HG02642 (cell line): ENCODE measurements around the gene AZIN2.
"Not testable (repeated sequence)": the region's sequence is repeated elsewhere in the genome, so short reads cannot be mapped to it uniquely, and the experiment has no call there.

Experiments
- ATAC-seq: cut with Tn5 transposase; IDR thresholded peaks from one replicate; pipeline ENCODE4 v1.9.1; 2021; ENCODE audit warnings: mild to moderate bottlenecking; ENCODE audit not compliant: unreplicated experiment, poor library complexity

Gene AZIN2

DNA sequence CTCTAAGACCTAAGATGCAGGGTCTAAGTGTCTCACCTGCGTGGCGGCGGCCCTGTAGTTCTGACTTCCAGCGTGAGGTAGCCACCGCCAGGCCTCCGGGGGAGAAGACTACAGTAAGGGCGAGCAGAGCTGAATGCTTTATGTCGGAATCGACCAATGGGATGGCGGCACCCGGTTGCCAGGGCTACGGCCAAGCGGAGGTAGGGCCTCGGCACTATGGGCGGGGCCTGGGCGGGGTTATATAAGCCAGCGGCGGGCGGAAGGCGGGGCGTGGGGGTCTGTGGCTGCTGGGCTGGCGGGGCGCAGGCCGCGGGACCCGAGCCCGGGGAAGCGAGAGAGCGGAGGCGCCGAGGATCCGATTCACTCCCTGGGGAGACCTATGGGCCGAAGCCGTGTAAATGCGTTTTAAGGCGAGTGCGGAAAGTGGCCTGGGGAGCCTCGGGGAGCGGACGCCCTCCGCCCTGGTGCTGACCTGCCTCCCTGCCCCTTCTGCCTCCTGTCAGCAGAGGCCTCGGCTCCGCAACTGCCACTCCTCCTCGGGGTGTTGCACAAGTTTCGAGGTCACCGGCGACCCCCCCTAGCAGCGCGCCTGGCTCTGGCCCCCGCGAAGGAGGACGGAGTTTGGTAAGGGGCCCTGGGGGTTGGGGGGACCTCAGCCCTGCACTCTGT, at the start of gene AZIN2:
TSS of gene AZIN2 (plus strand) at position 269 of the 669 bp plus-strand sequence. CDS start 1,097 bp downstream, outside the sequence.
- ATAC-seq = peak; percentile 97

DNA sequence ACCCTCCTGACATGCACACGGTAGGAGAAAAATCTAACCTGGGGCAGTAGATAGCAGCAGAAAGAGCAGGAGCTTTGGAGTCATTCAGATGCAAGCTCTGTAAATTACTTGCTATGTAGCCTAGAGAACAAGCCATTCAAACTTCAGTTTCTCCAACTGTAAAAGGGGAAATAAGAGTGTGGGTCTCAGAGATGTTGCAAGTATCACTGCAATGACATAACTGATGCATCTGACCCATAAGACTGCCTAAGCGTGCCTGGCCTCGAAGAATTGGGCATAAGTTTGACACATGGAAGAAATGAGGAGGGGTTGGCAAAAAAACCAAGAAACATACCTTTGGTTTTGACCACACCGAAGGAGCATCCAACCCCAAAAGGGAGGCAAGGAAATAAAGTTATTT, 49.4 kb upstream of the AZIN2 start:
- no peak for ATAC-seq

DNA sequence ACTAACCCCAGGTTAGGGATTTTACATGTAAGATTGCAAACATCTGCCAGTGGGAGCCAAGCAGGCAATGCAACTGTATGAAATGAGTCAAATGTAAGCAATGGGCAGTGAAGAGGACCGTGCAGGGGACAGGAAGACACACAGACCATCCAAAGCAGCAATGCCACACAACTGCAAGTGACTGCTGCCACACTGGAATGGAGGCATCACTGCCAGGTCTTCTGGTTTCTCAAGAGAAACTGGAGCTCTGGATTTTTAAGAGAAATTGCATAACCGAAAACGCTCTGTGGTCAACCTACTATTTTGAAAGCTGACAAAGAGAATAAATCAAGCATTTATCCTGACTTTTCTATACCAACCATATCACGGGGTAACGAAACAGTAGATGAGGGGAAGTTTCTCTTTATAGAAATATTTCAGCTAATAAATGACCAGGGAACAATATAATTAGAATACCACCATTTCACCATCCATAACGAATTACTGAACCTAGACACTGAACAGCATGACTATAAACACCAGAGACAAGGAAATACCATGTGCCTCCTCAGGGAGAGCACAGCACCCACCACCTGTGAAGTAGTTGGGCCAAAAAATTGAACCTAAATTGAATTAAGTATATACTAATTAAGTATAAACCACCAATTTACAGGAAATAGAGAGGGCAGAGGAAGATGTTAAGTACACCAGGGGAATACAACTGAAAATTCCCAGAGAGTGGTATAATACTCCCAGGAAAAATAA, 48.7 kb upstream of the AZIN2 start:
- no peak for ATAC-seq

DNA sequence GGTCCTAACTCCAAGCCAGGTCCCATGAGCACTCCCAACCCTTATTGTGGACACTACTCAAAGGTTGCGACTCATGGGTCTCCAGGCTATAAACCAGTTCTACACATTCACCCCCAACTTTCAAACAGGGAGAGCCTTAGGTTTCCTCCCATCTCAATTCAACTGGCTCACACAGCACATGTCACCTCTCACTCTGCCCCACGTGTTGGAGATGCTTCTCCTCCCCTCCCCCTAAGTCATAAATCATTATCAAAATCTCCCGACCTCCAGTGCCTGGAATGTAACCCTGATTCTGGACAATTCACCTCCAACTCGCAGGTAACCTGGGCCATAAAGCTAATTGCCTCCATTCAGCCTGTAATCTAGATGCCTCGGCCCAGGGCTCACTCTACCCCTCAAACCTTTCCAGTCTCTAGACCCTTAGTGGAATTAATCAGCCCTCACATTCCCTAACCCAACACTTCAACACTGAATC, 44.9 kb upstream of the AZIN2 start:
- no peak for ATAC-seq

DNA sequence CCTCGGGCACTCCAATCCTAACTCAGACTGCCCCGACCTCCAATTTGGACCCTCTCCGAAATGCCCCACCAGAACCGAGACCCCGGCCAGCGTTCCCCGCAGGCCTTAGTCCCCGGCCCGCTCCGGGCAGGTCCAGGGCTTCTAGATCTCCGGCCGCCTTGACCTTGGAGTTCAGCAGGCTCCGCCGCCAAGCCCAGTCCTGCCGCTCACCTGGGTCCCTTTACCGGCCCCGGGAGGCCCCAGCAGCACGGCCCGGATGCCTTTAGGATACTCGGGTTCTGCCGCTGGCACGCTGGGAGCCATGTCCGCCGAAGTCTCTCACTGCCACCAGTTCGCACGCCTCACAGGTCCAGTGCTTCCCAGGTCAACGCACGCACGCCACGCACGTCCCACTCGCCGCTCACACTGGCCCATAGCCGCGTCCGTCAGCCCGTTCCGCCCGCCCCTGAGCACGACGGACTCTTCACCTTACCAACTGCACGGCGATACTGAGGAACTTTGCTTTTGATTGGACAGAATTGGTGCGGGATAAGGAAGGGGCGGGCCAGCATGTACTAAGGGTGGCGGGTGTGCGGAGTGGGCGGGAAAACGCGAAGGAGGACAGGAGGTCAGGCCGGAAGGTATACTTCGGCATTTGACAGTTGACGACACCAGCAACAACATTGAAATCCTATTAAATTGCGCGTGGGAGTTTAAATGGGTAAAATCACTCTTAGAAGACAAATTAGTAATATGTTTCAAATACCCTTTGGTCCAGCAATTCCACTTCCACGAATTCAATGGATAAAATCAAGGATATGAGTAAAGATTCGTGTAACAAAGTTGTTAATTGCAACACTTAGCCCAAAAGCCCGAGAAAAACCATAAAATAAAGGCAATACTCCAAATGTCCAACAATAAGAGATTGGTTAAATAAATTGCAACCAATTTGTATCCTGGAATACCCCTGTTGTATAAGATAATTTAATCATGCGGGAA, 44.1 kb upstream of the AZIN2 start, which contains the start of gene AK2:
TSS of gene AK2 (minus strand) at position 358 of the 978 bp plus-strand sequence. CDS start at position 303, 55 bp downstream.
- peak; percentile 99 for ATAC-seq

DNA sequence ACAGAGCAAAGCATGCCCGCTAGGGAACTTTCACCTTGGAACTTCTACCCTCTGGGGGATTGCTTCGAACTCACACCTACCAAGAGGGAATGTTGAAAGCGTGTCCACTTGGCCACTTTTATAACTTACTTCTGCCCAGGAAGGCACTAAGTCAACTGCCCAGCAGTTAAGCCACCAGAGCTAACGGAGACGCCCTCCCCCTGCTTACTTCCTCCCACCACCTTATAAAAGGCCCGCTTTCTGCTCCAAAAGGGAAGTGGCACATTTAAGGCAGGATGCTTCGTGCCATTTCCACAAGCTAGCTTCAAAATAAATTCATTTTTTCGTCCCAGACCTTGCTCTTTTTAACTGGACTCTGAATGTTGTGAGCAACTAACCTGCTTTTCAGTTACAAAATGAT, 41.1 kb upstream of the AZIN2 start:
- no peak for ATAC-seq

DNA sequence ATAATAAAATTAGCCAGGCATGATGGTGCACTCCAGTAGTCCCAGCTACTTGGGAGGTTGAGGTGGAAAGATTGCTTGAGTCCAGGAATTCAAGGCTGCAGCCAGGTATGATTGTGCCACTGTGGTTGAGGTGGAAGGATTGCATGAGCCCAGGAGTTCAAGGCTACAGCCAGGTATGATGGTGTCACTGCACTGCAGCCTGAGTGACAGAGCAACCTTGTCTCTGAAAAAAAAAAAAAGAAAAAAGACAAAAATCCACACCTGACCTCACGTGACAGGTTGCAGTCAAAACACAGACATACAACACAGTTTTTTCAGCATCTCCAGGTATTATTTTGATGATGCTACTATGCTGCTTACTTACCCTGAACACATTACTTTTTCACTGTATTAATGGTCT, 39.9 kb upstream of the AZIN2 start:
- ATAC-seq = no peak

DNA sequence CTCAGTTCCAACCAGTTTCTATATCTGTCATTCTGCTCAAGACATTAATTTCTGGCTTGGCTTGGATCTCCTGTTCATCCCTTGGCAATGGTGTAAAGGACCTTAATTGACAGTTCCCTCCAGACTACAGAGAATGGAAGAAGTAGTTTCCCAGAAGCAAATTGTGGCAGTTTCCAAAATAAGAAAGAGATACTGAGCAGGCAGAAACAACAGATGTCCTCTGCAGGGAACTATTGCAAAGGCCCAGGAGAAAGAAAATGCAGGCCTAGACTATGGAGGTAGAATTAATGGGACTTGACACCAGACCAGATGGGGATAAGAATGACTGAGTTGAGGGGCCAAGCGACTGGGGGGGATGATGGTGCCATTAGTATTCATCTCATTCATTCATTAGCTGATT, 38.1 kb upstream of the AZIN2 start:
- ATAC-seq = no peak

DNA sequence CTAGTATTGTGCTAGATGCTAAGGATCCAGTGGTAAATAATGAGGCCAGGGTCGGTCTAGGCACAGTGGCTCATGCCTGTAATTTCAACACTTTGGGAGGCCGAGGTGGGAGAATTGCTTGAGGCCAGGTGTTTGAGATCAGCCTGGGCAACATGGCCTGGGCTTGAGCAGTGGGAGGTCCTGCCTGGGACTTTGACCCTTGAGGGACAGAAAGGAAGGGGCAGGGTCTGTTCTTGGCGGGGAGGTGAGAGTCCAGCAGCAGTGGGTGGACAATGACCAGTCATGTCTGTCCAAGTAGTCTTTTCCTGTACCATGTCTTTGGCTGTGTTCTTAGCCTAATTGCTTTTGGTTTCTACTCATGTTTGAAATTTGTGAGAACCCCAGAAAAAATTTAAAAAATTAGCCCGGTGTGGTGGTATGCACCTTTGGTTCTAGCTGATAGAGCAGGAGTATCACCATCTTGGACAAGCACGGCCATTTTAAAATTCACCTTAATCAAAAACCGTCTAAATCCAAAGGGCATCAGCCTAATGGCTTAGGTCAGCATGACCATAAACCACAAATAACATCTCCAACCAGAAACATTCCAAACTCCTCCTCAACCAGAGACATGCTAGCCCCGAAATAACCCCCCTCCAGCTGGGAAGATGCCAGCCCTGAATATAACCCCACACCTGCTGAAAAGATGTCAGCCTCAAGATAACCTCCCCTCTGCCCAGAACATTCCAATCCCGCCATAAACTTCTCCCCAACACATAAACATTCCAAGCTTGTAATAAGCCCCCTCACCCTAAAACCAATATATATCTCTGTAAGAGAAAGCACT, 37.5 kb upstream of the AZIN2 start:
- no peak for ATAC-seq

DNA sequence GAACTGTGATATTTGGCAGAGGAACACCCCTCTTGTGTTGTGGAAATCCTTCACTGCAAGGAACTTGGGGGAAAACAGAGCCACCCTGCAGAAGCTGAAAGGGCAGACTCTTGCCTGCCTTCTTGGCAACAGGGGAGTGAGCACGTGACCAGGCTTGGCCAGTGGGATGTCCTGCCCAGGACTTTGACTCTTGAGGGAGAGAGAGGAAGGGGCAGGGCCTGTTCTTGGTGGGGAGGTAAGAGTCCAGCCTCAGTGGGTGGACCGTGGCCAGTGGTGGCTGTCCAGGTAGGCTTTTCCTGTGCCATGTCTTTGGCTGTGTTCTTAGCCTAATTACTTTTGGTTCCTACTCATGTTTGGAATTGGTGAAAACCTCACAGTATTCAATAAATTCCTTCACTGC, 35.7 kb upstream of the AZIN2 start:
- no peak for ATAC-seq

DNA sequence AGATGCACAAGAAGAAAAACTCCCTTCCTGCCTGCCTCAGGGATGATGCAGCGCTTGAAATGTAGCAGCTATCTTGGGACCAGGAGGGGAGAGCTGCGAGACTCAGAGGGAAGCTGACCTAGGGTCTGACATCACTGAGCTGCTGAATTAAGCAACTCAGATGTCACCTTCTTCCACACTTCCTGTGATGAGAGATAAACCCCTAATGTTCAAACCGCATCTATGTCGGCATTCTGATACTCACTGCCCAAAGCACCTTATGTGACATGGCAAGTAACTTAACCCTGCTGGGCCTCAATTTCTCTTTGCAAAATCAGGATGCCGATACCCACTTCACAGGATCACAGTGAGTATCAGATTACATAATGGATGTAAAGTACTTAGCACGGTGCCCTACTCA, 35.1 kb upstream of the AZIN2 start:
- no peak for ATAC-seq

DNA sequence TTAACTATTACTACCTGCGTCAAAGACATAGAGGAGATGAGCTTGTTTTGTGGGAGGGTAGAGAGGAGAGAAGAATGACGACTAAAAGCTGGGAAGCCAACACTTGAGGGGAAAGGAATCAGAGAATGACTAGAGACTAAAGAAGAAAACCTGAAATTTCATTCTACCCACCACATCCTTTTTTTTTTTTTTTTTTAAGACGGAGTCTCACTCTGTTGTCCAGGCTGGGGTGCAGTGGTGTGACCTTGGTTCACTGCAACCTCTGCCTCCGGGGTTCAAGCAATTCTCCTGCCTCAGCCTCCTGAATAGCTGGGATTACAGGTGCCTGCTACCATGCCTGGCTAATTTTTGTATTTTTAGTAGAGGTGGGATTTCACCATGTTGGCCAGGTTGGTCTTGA, 34.7 kb upstream of the AZIN2 start:
- ATAC-seq = not testable (repeated sequence)

DNA sequence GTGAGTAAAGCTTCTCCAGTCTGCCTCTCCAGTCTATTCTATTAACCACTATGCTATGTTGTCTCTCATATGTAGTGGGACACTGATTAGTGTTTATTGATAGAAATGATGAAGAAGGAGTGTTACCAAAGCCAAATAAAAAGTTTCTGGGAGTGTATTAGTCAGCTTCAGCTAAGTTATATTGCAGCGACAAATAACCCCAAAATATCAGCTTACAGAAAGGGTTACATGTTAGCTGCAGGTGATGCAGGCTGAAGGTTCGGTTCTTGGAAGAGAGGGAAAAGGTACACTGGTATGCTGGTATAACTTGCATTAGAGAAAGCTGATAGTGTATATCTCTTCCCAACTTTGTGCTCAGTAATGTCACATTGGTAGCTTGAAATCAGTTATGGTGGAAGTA, 33.7 kb upstream of the AZIN2 start:
- no peak for ATAC-seq

DNA sequence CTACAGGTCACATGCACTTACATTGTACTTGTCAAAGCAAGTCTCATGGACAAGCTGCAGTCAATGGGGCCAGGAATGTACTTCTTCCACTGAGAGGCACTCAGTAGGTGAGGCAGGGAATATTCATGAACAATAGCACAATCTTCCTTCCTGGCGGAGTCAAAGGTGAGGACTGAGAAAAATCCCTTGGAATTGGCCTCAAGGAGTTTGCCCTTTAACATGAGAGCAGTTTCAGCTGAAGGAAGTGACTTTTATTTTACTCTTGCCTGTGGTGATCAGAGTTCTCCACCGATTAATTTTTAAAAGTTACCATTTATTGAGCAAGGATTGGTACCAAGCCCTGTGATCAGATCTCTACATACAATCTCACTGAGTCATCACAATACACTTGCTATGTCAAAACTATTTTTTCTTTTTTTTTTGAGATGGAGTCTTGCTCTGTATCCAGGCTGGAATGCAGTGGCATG, 33.1 kb upstream of the AZIN2 start:
- ATAC-seq = no peak

DNA sequence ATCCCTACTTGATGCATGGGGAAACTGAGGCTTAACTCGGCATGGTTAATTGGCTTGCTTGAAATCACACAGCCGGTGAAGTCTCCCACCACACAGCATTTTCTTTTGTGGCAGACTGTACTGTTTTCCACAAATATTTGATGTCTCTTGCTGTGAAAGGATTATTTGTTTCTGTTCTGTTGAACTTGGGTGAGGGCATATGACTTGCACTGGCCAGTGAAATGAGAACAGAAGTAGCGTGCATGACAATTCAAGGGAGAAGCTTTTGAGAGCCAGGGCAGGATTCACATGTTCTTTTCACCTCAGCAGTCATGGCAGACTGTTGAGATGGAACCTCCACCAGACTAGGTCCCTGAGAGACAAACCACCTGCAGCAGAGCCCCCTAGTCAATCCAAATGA, 32.5 kb upstream of the AZIN2 start:
- no peak for ATAC-seq

DNA sequence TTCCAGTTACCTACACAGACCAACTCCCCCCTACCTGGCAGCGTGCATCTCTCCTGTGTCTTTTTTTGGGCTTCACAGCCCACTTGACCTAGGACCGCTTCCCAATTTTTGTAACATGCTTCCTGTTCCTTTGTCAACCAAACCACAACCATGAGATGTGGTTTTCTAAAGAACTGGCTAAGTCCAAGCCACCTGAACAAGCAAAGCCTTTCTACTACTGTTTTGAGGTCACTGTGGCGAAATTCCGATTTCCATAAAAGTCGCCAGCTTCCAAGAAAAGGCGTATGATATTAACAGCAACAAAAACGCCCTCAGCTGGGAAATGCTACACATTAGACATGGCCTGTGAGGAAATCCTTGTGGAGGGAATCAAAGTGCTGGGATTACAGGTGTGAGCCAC, 31.6 kb upstream of the AZIN2 start:
- ATAC-seq = no peak

DNA sequence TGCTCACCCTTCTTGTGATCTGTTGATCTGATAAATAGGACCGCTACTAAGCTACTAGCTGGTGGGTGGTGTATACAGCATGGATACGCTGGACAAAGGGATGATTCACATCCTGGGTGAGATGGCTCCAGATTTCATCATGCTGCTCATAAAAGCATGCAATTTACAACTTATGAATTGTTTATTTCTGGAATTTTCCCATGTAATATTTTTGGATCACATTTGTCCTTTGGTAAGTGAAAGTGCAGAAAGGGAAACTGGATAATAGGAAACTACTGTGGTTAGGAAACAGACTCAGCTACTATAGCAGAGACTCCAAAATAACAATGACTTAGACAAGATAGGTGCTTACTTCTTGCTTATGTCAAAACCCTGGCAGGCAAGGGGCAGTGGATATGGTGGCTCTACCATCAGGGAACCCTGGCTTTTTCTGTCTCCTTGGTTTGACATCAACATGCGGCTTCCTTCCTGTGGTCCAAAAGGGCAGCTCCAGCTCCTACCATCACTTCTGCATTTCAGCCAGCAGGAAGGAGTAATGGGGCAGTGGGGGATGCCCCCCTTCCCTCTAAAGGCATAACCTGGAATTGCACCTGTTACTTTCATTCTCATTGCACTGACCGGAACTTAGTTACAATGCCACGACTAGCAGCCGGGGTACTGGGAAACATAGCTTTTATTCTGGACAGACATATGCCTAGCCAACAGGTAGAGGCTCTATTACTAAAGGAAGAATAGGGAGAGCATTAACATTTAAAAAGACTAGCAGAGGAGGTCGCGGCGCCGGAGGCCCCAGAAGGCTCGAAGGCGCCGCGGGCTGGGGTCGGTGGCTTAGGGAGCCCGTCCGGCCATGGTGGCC, 30.5 kb upstream of the AZIN2 start:
- ATAC-seq = no peak

DNA sequence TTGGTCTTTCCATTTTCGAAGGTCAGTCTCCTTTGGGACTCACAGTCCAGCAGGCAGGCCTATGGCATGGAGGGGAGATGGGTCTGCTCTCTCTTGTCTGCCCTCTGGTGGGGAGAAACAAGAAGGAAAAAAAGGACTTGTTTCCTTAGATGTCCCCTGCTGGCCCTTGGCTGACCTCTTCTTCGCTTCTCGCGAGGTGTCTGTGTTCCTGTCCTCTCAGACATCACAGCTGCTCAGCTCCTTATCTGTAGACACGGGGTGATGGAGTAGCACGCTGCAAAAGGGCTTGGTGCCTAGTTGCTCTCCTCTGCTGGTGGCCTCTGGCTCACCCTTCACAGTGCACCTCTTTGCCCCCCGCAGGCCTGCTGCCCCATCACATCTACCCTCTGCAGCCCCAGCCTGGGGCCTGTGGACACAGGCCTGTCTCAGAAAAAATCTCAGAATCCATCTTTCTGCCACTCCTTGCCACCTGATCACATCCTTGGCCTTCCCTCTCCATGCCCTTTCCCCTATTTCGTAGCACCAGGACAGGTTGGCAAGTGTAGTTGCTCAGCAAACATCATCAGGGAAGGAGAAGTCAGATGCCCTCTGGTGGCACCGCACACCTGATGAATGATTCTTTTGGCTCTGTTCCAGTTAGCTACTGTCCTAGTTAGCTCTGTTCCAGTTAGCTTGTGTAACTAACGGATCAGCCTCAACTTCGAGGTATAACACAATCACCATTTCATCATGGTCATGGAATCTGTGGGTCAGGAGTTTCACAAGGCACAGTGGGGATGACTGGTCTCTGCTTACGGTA, 25.5 kb upstream of the AZIN2 start:
- no peak for ATAC-seq
